K562 (cell line): Measurements from ENCODE around the gene AIMP2.

Experiments
- ARHGAP35 ChIP-seq: fragments of 450-650 bp; IDR thresholded peaks from 2 replicates; pipeline ENCODE4 v1.6.1; 2018; ENCODE audit not compliant: partially characterized antibody
- BCL6 ChIP-seq: fragments of 250-450 bp; sonication (Bioruptor Pico); IDR thresholded peaks from 2 replicates; pipeline ENCODE4 v1.4.0; 2020
- CTCF ChIP-seq, 3 experiments: IDR thresholded peaks in 2 of 3; conservative IDR thresholded peaks in 1 of 3; 2 replicates each; pipeline ENCODE4 v1.5.1; 2011 to 2012; ENCODE audit warnings: low read length in 3 of 3, mild to moderate bottlenecking in 3 of 3, control low read depth in 2 of 3, improper control_type of control experiment in 1 of 3, inconsistent platforms in 1 of 3, low read depth in 1 of 3, mixed read lengths in 1 of 3, moderate library complexity in 1 of 3; ENCODE audit not compliant: insufficient read depth in 2 of 3
- E2F1 ChIP-seq: sonication (generic); formaldehyde crosslinking; IDR thresholded peaks from 2 replicates; pipeline ENCODE4 v1.8.1; 2023; ENCODE audit warnings: mild to moderate bottlenecking, missing genetic modification reagents, moderate library complexity
- E2F3 ChIP-seq: fragments of 250-450 bp; sonication (Bioruptor Pico); IDR thresholded peaks from 2 replicates; pipeline ENCODE4 v1.4.0; 2020; ENCODE audit warnings: mild to moderate bottlenecking
- ELK1 ChIP-seq: sonication (generic); formaldehyde crosslinking; IDR thresholded peaks from 2 replicates; pipeline ENCODE4 v1.8.1; 2022; ENCODE audit warnings: missing genetic modification reagents
- EZH2 ChIP-seq: IDR thresholded peaks from 2 replicates; pipeline ENCODE4 v1.6.1; 2012; ENCODE audit warnings: low read depth, mild to moderate bottlenecking, inconsistent platforms, low read length, borderline replicate concordance
- FOXP1 ChIP-seq: sonication (generic); formaldehyde crosslinking; IDR thresholded peaks from 2 replicates; pipeline ENCODE4 v1.8.0; 2022; ENCODE audit warnings: mild to moderate bottlenecking, missing genetic modification reagents
- GTF2F1 ChIP-seq: IDR thresholded peaks from 2 replicates; pipeline ENCODE4 v1.6.1; 2011; ENCODE audit warnings: low read depth, low read length, improper control_type of control experiment
- HMG20B ChIP-seq: fragments of 250-450 bp; sonication (Bioruptor Pico); IDR thresholded peaks from 2 replicates; pipeline ENCODE4 v1.5.0; 2021; ENCODE audit warnings: mild to moderate bottlenecking
- IRF2 ChIP-seq: sonication (generic); formaldehyde crosslinking; IDR thresholded peaks from 2 replicates; pipeline ENCODE4 v1.8.1; 2022; ENCODE audit warnings: mild to moderate bottlenecking, missing genetic modification reagents
- MAX ChIP-seq: sonication (generic); formaldehyde crosslinking; IDR thresholded peaks from 2 replicates; pipeline ENCODE4 v1.9.0; 2022; ENCODE audit warnings: mild to moderate bottlenecking, missing genetic modification reagents
- MYNN ChIP-seq, 2 experiments: sonication (generic); formaldehyde crosslinking in 1 of 2; IDR thresholded peaks; 2 replicates each; pipeline versions ENCODE4 v1.5.0 to v1.6.1; 2016 to 2020; ENCODE audit warnings: antibody characterized with exemption in 1 of 2, missing genetic modification reagents in 1 of 2
- SRSF1 ChIP-seq: fragments of 200-400 bp; formaldehyde crosslinking; IDR thresholded peaks from 2 replicates; pipeline ENCODE4 v1.6.1; 2017; ENCODE audit warnings: mild to moderate bottlenecking, low read depth, low read length, moderate library complexity

- TF ChIP-seq SRSF1: no peak
- no peak for TF ChIP-seq E2F1 (CRISPR knock-in tag)
- TF ChIP-seq HMG20B (CRISPR knock-in tag): no peak
- no peak for TF ChIP-seq FOXP1 (CRISPR knock-in tag)
- no peak for TF ChIP-seq EZH2
- no peak for TF ChIP-seq ELK1 (CRISPR knock-in tag)
- no peak for TF ChIP-seq BCL6
- no peak for TF ChIP-seq IRF2 (CRISPR knock-in tag)
- no peak for TF ChIP-seq E2F3 (CRISPR knock-in tag)
- no peak for TF ChIP-seq MYNN (IDR thresholded peaks at IDR 0.05)
- no peak for TF ChIP-seq MYNN (CRISPR knock-in tag; IDR thresholded peaks at IDR 0.05)
- no peak for TF ChIP-seq ARHGAP35
- no peak for TF ChIP-seq MAX (CRISPR knock-in tag)
- no peak for TF ChIP-seq GTF2F1
- no peak for TF ChIP-seq CTCF (IDR thresholded peaks at IDR 0.05 in 2 of 3, conservative IDR thresholded peaks at IDR 0.05 in 1 of 3; ENCODE audit: insufficient read depth in 2 of 3, low read depth in 1 of 3, low read length in 3 of 3)
Measured at GRCh38 chr7:6020371-6021286, 11.6 kb downstream of the AIMP2 start.
